Measurements from ENCODE around the gene ANTXR2.

- TF ChIP-seq CTCF (IDR thresholded peaks at IDR 0.05; ENCODE audit: extremely low read depth in 1 of 2, insufficient read depth in 1 of 2, low read depth in 1 of 2, low read length in 2 of 2) (no peak), POLR2A (IDR thresholded peaks at IDR 0.05; ENCODE audit: low read depth, low read length) (no peak), EZH2 (IDR thresholded peaks at IDR 0.05; ENCODE audit: borderline replicate concordance, low read depth, low read length, severe bottlenecking) (no peak), POLR2AphosphoS5 (IDR thresholded peaks at IDR 0.05; ENCODE audit: insufficient read depth, low read depth, low read length) (no peak), MYC (IDR thresholded peaks at IDR 0.05; ENCODE audit: low read depth, low read length) (no peak), JUN (IDR thresholded peaks at IDR 0.05; ENCODE audit: borderline replicate concordance, insufficient read depth, insufficient read length, low read depth) (no peak), FOS (IDR thresholded peaks at IDR 0.05; ENCODE audit: borderline replicate concordance, insufficient read depth, low read length) (no peak), GATA2 (IDR thresholded peaks at IDR 0.05; ENCODE audit: insufficient read depth, insufficient read length, low read depth, low read length) (no peak)
- TF ChIP-seq, protein P1, sequence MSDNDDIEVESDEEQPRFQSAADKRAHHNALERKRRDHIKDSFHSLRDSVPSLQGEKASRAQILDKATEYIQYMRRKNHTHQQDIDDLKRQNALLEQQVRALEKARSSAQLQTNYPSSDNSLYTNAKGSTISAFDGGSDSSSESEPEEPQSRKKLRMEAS (IDR thresholded peaks at IDR 0.05; ENCODE audit: insufficient read depth, insufficient read length): no peak
Measured at GRCh38 chr4:79881407-79881806, 191.6 kb downstream of the ANTXR2 start.

All from endothelial cell of umbilical vein (primary cell).